Embryonic facial prominence (tissue), 1 donor: ENCODE results near the gene TMPRSS7.

ENCODE experiments used
- DNase-seq: peaks from one replicate; pipeline ENCODE4 v3.0.0-alpha.2; 2016; ENCODE audit errors: extremely low spot score

The TMPRSS7 gene

DNA sequence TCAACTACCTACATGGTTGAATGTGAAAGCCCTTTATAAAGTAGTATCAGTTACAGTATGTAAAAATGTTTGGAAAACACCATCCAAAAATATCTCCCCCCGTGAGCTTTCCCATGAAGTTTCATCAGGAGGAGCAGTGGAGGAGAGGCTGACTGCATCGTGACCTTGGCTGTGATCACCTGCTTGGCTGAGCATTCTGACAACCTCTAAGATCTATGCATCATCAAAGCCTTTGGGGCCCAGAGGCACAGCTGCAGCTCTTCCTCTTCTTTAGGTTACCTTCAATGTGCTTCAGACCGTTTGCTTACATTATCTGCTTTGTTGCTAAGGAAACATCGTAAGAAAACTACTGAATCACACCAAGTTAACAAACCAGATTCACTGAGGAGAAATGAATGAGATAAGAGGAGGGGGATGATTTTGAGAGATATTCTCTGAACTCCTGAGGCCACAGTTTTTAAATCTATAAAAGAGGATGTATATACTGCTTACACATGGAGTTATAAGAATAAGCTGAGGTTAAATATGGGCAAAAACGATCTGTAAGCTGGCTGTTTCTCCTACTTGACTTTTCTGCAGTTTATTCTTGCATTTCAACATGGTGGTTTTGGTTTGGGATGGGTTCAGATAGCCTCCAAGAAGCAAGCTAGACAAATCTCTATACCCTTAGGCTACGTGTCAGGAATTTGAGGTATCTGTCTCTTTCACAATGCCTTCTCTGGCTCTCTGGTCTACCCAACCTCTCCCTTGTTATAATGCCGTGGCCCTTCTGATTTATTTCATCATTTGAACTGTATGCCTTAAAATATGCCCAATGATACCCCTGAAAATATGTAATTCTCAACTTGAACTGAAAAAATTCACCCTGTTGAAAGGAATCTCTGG lies 94.5 kb downstream of the TMPRSS7 start:
- no peak for DNase-seq

DNA sequence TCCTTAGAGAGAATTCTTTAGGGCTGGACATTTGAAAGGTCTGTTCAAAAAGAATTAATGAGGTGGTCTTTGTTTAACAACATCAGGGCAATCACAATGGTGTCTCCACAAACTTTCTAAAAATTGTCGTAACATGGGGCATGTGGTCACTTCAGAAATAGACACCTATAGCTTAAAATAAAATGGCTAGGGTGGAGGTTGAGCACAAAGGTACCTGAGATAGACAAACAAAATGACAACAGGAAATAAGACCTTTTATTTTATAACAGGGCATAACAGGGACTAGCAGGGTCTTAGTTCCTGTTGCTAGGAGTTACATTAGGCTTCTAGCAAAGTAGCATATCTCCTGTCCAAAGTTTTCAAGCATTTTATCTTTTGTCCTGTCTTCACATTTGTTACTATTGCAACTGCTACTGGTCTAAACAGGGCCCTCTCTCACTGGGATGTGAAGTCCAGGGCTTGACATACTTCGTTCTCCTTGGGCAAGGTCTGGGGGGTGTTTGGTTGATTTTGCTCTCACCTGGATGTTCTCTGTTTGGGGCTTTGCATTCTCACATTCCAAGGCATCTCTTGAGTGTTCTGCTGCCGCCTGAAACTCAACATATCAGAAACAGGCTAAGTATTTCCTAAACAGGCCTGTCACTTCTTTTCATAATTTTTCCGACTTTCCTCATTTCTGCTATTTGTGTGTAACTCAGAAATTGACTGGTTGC lies 95.5 kb downstream of the TMPRSS7 start:
- no peak for DNase-seq

DNA sequence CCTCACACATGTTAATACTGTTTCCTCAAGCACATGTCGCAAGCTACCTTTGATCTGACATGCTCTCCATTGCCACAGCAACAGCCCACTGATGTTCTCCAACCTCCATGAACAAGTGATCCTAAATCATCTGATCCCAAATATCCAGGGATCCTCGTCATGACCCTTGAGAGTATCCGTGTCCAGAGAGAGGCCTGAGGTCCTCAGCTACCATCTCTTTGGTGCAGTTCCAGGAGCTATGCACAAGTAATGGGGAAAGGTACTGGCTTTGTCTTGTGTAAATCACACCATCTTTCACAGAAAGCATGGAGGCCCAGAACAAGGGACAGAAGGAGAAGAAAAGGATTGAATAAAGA lies 96.1 kb downstream of the TMPRSS7 start:
- no peak for DNase-seq
